ENCODE measurements around the gene CRADD.

CRADD gene

GRCh38 chr12:93836620-93837260 lies 159.6 kb downstream of the CRADD start:
- DNase-seq (ENCODE audit: low spot score) (no peak), FAIRE-seq (no peak)

GRCh38 chr12:93838193-93838592 lies 161.0 kb downstream of the CRADD start:
- FAIRE-seq = no peak
- no peak for DNase-seq (ENCODE audit: low spot score)

GRCh38 chr12:93839064-93839463 lies 161.9 kb downstream of the CRADD start:
- DNase-seq (ENCODE audit: low spot score) (no peak), FAIRE-seq (no peak)

- no peak for DNase-seq (ENCODE audit: low spot score)
- no peak for FAIRE-seq
These were observed 164.5 kb downstream of the CRADD start for GRCh38 chr12:93841671-93842070.

GRCh38 chr12:93844164-93844784 lies 167.1 kb downstream of the CRADD start:
- FAIRE-seq (no peak), DNase-seq (ENCODE audit: low spot score) (no peak)

- DNase-seq (ENCODE audit: low spot score) (no peak), FAIRE-seq (no peak)
These were observed 169.9 kb downstream of the CRADD start for GRCh38 chr12:93846936-93847516.

GRCh38 chr12:93847517-93848474 lies 170.6 kb downstream of the CRADD start:
- no peak for DNase-seq (ENCODE audit: low spot score)
- no peak for FAIRE-seq

GRCh38 chr12:93848523-93849101 lies 171.4 kb downstream of the CRADD start:
- DNase-seq (ENCODE audit: low spot score) (no peak), FAIRE-seq (no peak)

- FAIRE-seq (no peak), DNase-seq (ENCODE audit: low spot score) (no peak)
These were observed 172.8 kb downstream of the CRADD start for GRCh38 chr12:93849946-93850345.

GRCh38 chr12:93850481-93851256 lies 173.5 kb downstream of the CRADD start:
- DNase-seq (ENCODE audit: low spot score) (no peak), FAIRE-seq (no peak)

GRCh38 chr12:93851257-93851671 lies 174.1 kb downstream of the CRADD start:
- FAIRE-seq (no peak), DNase-seq (ENCODE audit: low spot score) (no peak)

- DNase-seq (ENCODE audit: low spot score) = no peak
- FAIRE-seq = no peak
These were observed 175.0 kb downstream of the CRADD start for GRCh38 chr12:93852173-93852591.

- FAIRE-seq (no peak), DNase-seq (ENCODE audit: low spot score) (no peak)
These were observed 176.7 kb downstream of the CRADD start for GRCh38 chr12:93853698-93854478.

- FAIRE-seq = no peak
These were observed 178.1 kb downstream of the CRADD start for GRCh38 chr12:93855261-93855660.

GRCh38 chr12:93856611-93857010 lies 179.4 kb downstream of the CRADD start:
- DNase-seq (ENCODE audit: low spot score) = no peak
- no peak for FAIRE-seq

More at GRCh38 chr12:93855261-93855660, 178.1 kb downstream of the CRADD start:
- DNase-seq (ENCODE audit: low spot score) = no peak

- FAIRE-seq (no peak), DNase-seq (ENCODE audit: low spot score) (no peak)
These were observed 180.2 kb downstream of the CRADD start for GRCh38 chr12:93857279-93857938.

- DNase-seq (ENCODE audit: low spot score) (no peak), FAIRE-seq (no peak)
These were observed 180.8 kb downstream of the CRADD start for GRCh38 chr12:93857991-93858447.

GRCh38 chr12:93860668-93861373 lies 183.6 kb downstream of the CRADD start:
- no peak for DNase-seq (ENCODE audit: low spot score)
- FAIRE-seq = no peak
